NCI-H2081 (cell line): ENCODE data around the gene SCLY.

Experiments
- DNase-seq, 2 experiments: peaks; one replicate each; lab custom pipeline; 2025; lab: John Stamatoyannopoulos, UW

The SCLY gene

DNA sequence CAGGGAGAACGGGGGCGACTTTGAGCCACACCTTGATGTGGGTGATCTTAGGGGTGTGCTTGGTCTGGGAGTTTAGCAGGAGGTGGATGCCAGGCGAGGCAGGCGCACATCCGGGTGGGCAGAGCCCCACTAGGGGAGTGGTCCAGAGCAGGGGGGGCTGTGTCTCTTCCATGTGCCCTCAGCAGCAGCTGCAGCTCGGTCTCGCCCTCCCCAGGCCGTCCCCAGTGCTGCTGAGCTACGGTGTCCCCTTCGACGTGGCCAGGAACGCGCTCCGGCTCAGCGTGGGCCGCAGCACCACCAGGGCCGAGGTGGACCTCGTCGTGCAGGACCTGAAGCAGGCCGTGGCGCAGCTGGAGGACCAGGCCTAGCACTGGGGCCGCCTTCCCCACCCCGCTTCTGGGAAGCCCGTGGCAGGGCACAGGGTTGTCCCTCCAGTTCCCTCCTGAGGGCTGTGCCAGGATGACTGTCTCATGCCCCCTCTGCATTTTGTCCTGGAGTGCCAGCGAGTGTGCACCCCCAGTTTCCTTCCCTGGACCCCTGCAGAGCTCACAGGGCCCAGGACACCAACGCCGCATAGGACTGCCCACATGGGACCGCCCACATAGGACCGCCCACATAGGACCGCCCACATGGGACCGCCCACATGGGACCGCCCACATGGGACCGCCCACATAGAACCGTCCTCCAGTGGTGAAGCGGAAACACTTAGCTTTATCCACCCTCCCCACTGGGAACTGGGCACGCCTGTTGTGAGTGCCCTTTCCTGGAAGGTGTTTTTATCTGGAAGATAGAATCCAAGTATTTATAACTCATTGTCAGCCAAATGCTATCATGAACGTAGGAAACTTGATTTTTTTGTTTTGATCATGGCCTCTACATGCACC is 37.4 kb downstream of the SCLY start:
- no peak for DNase-seq

DNA sequence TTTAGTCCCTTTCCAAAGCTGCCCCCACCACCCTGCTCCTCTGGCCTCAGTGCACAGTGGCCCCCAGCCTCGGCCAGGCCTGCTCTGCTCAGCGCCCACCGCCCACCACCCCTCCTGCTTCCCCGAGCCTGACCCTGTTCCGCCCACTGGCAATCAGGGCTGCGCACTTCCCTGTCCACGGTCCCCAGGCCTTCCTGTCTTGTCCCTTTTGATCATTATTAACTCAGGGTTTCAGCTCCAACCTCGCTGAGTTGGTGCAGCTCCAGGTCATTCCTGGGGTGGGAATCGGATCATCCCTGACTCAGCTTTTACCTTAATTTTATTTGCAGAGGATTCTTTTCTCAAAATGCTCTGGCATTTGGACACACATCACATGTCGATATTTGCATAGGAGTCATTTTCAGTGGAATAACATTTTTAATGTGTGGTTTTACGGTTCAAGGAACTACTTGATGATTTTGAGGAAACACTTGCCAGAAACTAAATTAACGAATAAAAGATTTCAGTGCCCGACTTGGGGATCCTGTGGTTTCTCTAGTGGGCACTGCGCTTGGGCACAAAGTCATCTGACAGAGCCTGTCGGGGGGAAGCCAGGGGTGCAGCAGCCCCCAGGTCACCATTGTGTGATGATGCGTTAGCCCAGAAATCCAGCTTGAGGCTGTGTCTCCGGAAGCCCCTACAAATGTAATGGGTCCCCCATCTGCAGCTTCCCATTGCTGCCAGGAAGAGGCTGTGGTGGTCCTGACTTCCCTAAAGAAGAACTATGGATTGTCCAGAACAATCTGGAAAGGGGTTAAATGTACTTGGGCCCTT is 38.3 kb downstream of the SCLY start:
- DNase-seq, result no peak

DNA sequence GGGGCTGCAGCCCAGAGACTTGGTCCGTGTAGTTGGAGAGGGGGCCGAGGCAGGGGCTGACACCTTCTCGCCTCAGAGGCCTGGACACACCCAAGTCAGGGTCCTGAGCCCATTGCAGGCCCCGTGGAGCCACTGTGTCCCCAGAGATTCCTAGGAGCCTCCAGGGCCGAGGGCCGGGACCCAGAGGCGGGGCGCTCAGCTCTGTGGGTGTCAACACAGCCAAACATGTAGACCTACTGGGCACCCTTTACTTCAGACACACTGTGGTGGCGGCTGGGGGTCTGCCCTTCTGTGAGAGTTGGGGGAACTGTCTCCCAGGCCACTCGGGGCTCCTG is 38.9 kb downstream of the SCLY start:
- DNase-seq, result no peak

DNA sequence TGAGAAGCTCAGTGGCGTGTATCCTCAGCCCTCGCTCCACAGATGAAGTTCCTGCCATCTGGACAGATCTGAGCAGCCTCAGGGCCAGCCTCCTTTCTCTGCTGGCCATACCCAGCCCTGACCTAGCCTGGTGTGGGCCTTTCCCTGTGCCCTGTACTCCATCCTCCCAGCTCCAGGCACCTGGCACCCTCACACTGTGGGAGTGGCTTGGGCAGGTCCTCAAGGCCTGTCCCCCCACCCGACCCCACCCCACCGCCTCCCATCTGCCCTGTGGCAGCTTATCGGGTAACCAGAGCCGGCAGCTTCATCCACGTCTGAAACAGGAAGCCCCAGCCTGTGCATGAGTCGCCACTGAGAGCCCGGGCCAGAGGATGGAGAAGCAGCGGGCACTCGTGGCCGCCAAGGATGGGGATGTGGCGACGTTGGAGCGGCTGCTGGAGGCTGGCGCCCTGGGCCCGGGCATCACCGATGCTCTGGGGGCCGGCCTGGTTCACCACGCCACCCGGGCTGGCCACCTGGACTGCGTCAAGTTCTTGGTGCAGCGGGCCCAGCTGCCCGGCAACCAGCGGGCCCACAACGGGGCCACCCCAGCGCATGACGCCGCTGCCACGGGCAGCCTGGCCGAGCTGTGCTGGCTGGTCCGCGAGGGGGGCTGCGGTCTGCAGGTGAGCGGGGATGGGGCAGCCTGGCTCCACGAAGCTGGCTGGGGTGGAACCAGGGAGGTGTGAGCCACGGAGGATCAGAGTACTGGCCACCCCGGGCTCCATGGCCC is 39.4 kb downstream of the SCLY start, which contains the start of gene ESPNL:
ESPNL (plus strand) TSS at position 292 of the 772 bp plus-strand sequence; CDS start at position 372, 80 bp downstream.
- no peak for DNase-seq

DNA sequence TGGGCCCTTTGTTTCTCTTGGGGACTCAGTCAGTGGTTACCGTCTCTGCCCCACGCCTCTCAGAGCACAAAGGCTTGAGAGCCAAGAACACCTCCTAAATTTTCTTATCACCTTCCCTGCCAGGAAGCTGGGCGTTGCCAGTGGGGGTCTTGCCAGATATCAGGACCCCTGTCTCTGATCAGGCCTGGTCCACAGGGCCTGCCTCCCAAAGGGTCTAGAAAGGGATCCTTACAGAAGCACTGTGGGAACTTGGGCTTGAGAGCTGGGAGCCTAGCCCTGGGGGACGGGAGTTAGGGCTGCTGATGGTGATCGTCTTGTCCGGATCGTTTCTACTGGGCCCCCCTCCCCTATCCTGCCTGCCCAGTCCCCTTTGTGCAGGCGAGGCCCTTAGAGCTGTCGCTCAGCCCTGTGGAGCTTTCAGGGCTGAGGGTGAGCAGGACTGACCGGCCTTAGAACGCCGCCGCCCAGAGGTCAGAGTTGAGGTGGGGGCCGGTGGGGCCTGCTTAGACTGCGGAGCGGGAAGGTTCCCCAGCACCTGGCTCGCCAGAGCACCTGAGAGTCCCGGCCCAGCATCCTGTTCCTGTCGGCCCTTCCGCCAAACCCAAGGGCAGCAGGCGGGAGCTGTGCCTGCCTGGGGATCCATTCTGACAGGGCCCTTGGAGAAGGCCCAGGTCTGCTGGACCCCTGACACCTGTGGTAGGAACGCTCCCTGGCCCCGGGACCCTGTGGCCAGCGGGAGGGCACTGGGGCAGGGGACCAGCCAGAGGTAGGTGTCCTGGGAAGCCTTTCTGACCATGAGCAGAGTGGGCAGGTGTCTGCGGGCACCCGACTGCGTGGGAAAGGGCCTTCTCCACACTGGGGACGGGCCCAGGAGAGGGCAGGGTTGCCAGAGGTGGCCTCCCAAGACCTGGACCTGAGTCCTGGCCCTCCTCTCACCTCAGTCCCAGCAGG is 40.3 kb downstream of the SCLY start:
- no peak for DNase-seq

DNA sequence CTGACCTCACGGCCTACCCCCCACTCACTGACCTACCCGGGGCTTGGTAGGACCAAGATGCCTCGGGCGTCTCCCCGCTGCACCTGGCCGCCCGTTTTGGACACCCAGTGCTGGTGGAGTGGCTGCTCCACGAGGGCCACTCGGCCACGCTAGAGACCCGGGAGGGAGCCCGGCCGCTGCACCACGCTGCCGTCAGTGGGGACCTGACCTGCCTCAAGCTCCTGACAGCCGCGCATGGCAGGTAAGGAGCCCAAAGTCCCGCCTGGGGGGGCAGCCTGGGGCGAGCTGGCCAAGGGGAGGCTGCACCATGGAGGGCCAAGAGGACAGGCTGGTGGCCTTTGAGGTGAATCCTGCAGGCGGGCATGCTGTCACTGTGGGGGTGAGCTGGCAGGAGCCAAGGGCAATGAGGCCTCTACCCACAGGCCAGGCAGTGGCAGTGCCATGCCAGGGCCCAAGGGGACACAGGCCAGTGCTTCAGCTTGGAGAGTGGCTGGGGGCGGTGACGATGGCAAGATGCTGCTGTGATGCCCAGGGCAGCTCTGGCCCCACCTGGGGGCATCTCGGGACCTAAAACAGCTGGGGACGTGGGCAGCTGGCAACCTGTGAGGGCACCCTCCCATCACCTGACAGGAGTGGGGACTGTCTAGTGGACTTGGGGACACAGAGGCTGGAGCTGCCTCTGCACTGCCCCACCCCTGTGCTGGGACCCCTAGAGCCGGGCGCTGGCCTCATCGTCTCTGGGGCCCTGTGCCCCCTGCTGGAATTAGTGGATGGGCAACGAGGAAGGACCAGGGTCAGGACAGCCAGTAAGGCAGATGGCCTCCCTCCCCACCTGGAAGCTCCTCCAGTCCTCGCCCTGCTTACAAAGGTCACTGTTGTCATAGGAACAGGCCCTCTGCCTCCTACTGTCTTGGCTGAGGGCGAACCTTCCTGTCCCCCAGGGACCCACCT is 41.4 kb downstream of the SCLY start:
- DNase-seq, result no peak

DNA sequence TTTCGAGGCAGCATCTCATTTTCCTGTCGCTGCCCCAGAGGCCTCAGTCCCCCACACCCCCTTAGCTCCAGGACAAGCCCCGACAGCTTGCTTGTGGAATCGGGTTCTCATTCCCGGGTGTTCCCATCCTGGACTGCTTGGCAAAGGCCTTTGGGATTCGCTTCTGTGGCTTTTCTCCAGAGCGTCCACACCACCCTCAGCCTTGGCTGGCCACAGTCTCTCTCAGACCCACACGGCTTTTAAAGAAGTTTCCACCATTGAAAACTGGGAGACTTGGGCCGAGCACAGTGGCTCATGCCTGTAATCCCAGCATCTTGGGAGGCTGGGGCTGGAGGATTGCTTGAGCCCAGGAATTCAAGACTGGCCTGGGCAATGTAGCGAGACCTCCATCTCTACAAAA is 42.1 kb downstream of the SCLY start:
- DNase-seq, result no peak

DNA sequence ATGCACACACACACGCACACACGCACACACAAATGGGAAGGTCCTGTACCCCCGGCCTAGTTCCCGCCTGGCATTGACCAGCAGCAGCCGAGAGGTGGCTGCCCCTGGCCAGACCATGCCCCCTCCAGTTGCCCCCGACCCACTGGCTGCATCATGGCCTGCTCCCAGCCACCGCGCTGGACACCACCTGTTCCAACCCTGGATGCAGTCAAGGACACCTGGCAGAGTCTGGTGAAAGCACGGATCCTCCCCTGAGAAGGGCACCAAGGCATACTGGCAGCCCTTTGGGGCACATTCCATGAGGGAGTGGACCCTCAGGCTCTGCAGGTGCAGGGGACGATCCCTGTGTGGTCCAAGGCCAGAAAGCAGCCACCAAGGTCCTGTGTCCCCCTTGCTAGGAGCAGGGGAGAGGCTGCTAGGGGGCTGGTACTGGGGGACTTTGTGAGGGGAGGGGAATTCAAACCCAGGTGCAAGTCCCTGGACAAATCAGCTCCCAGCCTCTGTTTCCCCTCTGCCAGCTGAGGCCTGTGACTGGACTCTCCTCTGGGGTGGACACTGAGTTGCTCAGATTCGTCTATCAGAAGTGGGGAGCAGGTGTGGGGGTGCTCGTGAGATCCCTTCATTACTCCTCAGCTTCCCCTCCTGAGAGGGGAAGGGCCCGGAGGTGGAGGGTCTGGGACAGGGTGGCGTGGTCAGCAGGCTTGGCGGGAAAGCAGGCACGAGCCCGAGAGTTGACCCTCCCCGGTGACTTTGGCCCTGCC is 42.8 kb downstream of the SCLY start:
- DNase-seq, result no peak

DNA sequence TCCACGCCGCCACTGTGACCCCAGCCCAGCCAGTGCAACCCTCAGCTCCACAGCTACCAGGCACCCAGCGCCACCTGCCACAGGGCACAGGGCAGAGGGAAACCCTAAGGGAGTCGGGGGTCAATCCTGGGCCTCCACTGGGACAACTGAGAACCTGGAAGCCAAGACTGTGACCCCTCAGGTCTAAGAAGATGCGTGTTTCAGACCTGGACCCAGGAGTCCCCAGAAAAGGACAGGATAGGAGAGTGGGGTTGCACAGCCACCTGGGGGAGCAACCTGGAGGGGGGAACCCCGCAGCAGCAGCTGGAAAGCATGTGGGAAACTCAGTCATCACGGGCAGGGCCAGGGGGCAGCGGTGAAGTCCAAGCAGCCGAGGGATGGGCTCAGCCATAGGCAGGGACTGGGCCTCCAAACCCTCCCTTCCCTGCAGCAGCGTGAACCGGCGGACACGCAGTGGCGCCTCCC is 43.5 kb downstream of the SCLY start:
- DNase-seq, result no peak

DNA sequence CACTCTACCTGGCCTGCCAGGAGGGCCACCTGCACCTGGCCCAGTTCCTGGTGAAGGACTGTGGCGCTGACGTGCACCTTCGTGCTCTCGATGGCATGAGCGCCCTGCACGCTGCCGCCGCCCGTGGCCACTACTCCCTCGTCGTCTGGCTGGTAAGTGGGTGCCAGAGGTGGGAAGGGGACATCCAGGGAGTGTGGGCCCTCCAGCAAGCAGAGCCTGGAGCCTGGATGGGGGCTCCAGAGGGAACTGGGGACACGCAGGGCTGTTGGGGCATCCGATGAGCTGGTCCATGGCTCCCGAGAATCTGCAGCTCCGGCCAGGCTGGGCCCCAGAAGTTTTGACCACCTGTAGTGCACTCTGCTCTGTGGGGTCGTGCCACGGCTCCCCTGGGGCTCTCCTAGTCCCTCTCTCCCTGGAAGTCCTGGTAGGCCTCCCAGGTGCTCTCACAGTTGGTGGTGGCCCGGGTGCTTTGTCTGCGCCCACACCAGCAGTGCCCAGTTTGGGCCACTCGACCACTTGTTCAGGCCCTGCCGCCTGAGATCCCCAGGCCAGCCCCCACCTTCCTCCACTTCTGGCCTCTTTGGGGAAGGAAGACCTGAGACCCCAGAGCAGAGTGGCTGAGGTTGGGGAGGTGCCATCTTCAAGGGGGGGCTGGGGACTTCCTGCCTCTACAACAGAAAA is 44.0 kb downstream of the SCLY start:
- DNase-seq, result no peak

DNA sequence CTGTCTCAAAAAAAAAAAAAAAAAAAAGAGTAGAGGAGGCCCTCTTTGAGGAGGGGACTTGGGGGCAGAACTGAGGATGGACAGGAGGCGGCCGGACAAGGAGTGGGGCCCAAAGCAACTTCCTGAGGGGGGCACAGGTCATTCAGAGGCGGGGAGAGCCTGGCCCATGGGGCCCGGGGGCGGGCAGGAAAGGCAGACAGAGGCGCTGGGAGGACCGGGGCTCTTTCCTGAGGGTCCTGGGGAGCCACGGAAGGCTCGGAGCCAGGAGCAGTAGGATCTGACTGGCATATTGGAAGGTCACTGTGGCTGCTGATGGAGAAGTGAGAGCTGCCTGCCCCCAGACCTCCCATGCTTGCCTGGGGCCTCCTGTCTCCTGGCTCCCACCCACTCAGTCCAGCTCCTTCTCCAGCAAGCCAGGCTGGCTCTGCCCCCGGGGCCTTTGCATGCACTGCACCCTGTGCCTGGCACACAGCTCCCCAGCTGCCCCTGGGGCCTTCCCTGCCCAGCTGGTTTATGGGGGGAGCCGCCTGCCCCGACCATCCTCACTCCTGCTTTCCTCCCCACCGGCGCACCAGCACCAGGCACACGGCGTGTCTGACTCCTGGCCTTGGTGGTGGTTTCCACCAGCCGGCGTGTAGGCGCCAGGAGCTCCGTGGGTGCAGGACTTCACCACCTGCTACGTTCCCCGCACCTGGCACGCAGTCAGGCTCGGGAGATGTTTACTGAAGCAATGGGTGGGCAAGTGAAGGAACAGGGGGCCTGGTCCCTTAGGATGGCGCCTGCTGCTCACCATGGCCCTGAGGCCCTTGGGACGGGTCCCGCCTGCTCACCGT is 44.9 kb downstream of the SCLY start:
- no peak for DNase-seq

DNA sequence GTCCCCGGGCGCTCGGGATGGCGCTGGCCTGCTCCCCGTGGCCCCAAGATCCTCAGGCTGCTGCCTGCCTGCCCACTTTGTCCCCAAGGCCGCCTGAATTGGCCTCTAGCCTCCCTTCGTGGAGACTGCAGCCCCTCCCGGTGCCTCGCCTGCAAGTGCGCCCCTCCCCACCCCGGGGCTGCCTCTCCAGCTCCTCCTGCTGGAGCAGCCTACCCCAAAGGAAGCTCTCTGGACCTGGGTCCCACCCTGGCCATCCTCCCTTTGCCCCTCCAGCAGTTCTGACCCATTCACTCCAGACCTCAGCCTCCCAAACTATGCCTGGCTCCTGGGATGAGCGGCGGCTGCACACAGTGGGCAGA is 45.5 kb downstream of the SCLY start:
- no peak for DNase-seq

DNA sequence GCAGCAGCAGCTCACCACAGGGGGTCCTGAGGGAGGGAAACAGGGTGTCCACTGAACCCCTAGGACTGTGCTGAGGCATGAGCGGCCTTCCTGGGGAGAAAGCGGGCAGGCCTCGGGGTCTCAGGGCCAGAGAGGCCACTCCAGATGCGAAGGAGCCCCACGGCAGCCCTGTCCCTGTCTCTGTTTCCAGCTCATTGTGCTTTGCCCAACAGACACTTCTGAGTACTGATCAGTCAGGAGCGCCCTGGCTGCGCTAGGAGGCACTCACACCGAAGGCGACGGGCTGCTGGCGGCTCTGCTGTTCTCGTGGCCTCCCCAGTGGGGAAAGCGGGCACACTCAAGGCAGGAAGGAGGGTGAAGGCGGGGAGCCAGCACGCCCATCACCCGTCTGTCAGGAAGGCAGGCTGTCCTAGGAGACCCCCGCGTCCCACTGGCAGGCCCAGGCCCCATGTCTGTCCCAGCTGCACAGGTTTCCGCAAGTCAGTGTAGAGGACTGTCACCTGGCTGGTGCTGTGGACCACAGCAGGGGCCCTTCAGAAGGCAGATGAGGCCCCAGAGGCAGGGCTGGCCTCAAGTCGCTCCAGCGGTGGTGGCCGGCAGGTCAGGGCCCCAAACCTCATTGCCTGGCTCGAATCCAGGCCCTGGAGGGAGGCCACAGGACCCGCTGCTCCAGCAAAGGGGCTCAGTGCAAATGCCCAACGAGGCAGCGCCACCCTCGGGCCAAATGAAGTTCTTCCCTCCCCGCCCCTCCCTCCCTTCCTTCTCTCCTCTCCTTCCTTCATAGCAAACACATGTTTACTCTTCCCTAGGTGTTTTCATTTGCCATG is 46.1 kb downstream of the SCLY start:
- DNase-seq, result no peak

DNA sequence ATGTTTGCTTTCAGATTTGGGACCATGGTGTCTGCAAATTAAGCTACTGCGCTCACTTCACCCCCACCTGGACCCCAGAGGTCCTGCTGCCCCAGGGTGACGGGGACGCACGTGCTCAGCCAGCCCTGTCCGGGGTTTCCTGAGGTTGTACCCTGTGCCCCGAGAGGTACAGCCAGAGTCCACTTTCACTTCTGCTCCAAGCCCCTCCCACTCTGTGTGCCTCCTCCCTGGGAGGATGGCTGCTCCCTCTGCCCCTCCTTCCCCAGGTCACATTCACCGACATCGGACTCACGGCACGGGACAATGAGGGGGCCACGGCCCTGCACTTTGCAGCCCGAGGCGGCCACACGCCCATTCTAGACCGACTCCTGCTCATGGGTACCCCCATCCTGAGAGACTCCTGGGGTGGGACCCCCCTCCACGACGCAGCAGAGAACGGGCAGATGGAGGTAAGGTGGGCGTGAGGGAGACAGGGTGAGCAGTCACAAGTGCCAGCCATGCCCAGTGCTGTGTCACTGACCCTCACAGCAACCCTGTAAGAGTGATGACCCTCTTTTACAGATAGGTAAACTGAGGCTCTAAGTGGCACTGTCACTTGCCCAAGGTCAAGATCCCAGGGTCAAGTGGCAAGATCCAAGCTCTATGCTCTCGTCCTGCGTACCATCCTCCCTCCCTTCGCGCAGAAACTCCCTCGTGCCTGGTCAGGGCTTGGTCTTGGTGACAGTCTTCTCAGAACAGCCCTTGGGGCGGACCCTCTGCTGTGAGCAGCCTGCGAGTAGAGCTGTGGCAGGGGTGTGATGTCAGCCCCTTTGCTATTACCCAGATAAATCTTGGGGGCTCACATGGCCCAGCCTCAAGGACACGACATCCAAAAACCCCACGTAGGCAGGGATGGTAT is 47.0 kb downstream of the SCLY start:
- no peak for DNase-seq

DNA sequence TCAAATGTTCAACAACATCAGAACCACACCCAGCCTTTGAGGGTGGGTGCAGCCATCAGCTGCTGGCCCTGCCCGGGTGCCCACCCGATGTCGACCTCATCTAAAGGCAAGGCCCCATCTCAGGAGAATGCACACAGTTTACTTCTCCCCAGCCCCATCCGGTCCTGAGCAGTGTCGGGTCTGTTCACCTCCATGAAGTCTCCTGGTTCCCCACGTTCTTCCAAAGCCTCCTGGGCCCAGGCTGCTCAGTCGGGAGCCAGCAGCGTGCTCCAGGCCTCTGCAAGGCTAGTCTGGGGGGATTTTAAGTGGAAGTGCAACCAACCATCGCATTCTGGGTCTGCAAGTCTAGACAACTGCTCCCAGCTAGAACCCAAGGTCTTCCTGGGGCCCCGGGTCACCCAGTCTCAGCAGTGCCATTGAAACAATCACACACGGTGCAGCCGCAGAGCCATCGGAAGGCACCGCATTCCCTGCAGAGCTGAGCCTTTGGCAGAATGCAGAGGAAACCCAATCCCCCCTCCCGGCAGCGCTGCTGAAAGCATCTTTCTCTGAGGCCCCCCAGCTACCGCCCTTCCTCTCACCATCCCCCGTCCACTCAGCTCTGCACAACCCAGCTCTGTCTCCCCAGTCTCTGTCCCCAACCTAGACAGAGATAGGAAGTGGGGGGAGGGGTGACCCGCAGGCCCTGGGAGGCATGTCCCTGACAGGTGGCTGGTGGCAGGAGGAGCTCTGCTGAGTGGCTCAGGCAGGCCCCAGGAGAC is 47.8 kb downstream of the SCLY start:
- no peak for DNase-seq
